IMR-90 (cell line): ENCODE data around the gene PRH1. TPM values are rescaled to one million over a fixed set of nuclear protein-coding genes. Genes with fewer than 3 reads are reported as not detected.

Source experiments
- ATAC-seq: fragments of 200-7000 bp; cut with Tn5 transposase; 2 replicates; pipeline ENCODE4 v1.9.1; 2020; ENCODE audit warnings: low read depth, mild to moderate bottlenecking, moderate library complexity
- BruUV-seq: library from RNA; stranded (reverse); fragments of 400-500 nt; replicated peaks from 2 replicates; lab custom pipeline; 2021; lab: Mats Ljungman, UMichigan
- CTCF ChIA-PET: fragments of 300-600 bp; formaldehyde crosslinking; extraction: SDS; loops from one replicate; lab custom pipeline; 2021; ENCODE audit warnings: antibody characterized with exemption; lab: Yijun Ruan, JAX
- POLR2A ChIA-PET: fragments of 300-600 bp; sonication (Branson Sonifier 250); formaldehyde crosslinking; loops from one replicate; lab custom pipeline; 2022; ENCODE audit warnings: antibody characterized with exemption; ENCODE audit not compliant: unreplicated experiment; lab: Charles Lee
- DNase-seq: peaks from one replicate; pipeline ENCODE4 v3.0.0; 2013
- H2AFZ ChIP-seq: replicated peaks from 2 replicates; pipeline ENCODE3; 2013; ENCODE audit warnings: low read length, mild to moderate bottlenecking; ENCODE audit not compliant: poor library complexity
- H2AK5ac ChIP-seq: 2 replicates; pipeline ENCODE4 v1.6.1; 2013; ENCODE audit warnings: low read depth, low read length, inconsistent platforms
- H2AK9ac ChIP-seq: replicated peaks from 2 replicates; pipeline ENCODE3; 2013; ENCODE audit warnings: mild to moderate bottlenecking, low read depth, low read length, moderate library complexity; ENCODE audit not compliant: poor library complexity
- H2BK120ac ChIP-seq: 2 replicates; pipeline ENCODE4 v1.6.1; 2013; ENCODE audit warnings: low read depth, low read length, inconsistent platforms
- H2BK15ac ChIP-seq: 3 replicates; pipeline ENCODE4 v1.6.1; 2013; ENCODE audit warnings: low read depth, low read length, inconsistent platforms
- H2BK20ac ChIP-seq: 2 replicates; pipeline ENCODE4 v1.6.1; 2013; ENCODE audit warnings: low read depth, mild to moderate bottlenecking, inconsistent platforms, low read length, moderate library complexity
- H2BK5ac ChIP-seq: 2 replicates; pipeline ENCODE4 v1.6.1; 2013; ENCODE audit warnings: mild to moderate bottlenecking, low read depth, low read length, inconsistent platforms; ENCODE audit not compliant: poor library complexity, severe bottlenecking
- H3K14ac ChIP-seq: replicated peaks from 2 replicates; pipeline ENCODE4 v1.6.1; 2013; ENCODE audit warnings: low read depth, low read length, inconsistent platforms
- H3K18ac ChIP-seq: 2 replicates; pipeline ENCODE4 v1.6.1; 2013; ENCODE audit warnings: low read depth, low read length, control low read depth
- H3K23ac ChIP-seq: 2 replicates; pipeline ENCODE4 v1.6.1; 2013; ENCODE audit warnings: low read depth, low read length, inconsistent platforms
- H3K27ac ChIP-seq: 2 replicates; pipeline ENCODE4 v1.5.1; 2013; ENCODE audit warnings: mild to moderate bottlenecking, control low read depth, low read length; ENCODE audit not compliant: insufficient read depth
- H3K27me3 ChIP-seq: 2 replicates; pipeline ENCODE4 v1.6.1; 2013; ENCODE audit warnings: low read length; ENCODE audit not compliant: control insufficient read depth, insufficient read depth
- H3K36me3 ChIP-seq: 2 replicates; pipeline ENCODE4 v1.6.1; 2013; ENCODE audit warnings: low read length, mixed read lengths; ENCODE audit not compliant: control insufficient read depth, insufficient read depth
- H3K4ac ChIP-seq: 2 replicates; pipeline ENCODE4 v1.6.1; 2013; ENCODE audit warnings: low read depth, low read length, inconsistent platforms
- H3K4me1 ChIP-seq: 2 replicates; pipeline ENCODE4 v1.6.1; 2013; ENCODE audit warnings: low read length, mixed read lengths; ENCODE audit not compliant: control insufficient read depth, insufficient read depth
- H3K4me2 ChIP-seq: 2 replicates; pipeline ENCODE4 v1.6.1; 2013; ENCODE audit warnings: low read depth, mild to moderate bottlenecking, control low read depth, low read length, moderate library complexity
- H3K4me3 ChIP-seq: 2 replicates; pipeline ENCODE4 v1.5.1; 2013; ENCODE audit warnings: low read depth, mild to moderate bottlenecking, control low read depth, low read length, moderate library complexity; ENCODE audit not compliant: insufficient read depth
- H3K56ac ChIP-seq: 2 replicates; pipeline ENCODE4 v1.6.1; 2013; ENCODE audit warnings: low read length, inconsistent platforms; ENCODE audit not compliant: insufficient read depth; ENCODE audit errors: extremely low read depth
- H3K79me1 ChIP-seq, 2 experiments: 2 replicates each; pipeline ENCODE4 v1.6.1; 2013; ENCODE audit warnings: low read length in 2 of 2, inconsistent platforms in 1 of 2, low read depth in 1 of 2
- H3K9ac ChIP-seq: 2 replicates; pipeline ENCODE4 v1.6.1; 2013; ENCODE audit warnings: low read depth, low read length, control low read depth
- H3K9me1 ChIP-seq: 2 replicates; pipeline ENCODE4 v1.6.1; 2013; ENCODE audit warnings: low read length, inconsistent platforms; ENCODE audit not compliant: insufficient read depth
- H3K9me3 ChIP-seq: 2 replicates; pipeline ENCODE4 v1.6.1; 2013; ENCODE audit warnings: low read length; ENCODE audit not compliant: control insufficient read depth, insufficient read depth
- H4K20me1 ChIP-seq: 2 replicates; pipeline ENCODE4 v1.6.1; 2013; ENCODE audit warnings: low read length, inconsistent platforms; ENCODE audit not compliant: insufficient read depth
- H4K5ac ChIP-seq: 2 replicates; pipeline ENCODE4 v1.6.1; 2013; ENCODE audit warnings: mild to moderate bottlenecking, low read depth, low read length, control low read depth
- H4K8ac ChIP-seq, 2 experiments: 2 replicates each; pipeline ENCODE4 v1.6.1; 2013; ENCODE audit warnings: low read depth in 2 of 2, low read length in 2 of 2, control low read depth in 1 of 2, inconsistent platforms in 1 of 2
- H4K91ac ChIP-seq: 2 replicates; pipeline ENCODE4 v1.6.1; 2013; ENCODE audit warnings: low read depth, low read length, inconsistent platforms; ENCODE audit not compliant: insufficient read depth
- BHLHE40 ChIP-seq: fragments of 150-350 bp; IDR thresholded peaks from 2 replicates; pipeline ENCODE4 v1.6.1; 2016; ENCODE audit warnings: mild to moderate bottlenecking, low read depth, low read length
- CEBPB ChIP-seq: IDR thresholded peaks from 2 replicates; pipeline ENCODE4 v1.6.1; 2012; ENCODE audit warnings: low read depth, low read length, improper control_type of control experiment
- CHD1 ChIP-seq: IDR thresholded peaks from 2 replicates; pipeline ENCODE4 v1.6.1; 2012; ENCODE audit warnings: low read depth, low read length, improper control_type of control experiment
- FOS ChIP-seq: fragments of 150-350 bp; IDR thresholded peaks from 2 replicates; pipeline ENCODE4 v1.6.1; 2016; ENCODE audit warnings: low read depth, low read length
- MAFK ChIP-seq: IDR thresholded peaks from 2 replicates; pipeline ENCODE4 v1.6.1; 2012; ENCODE audit warnings: low read depth, low read length, improper control_type of control experiment
- MAZ ChIP-seq: IDR thresholded peaks from 2 replicates; pipeline ENCODE4 v1.6.1; 2012; ENCODE audit warnings: low read depth, mild to moderate bottlenecking, low read length, improper control_type of control experiment, moderate library complexity, borderline replicate concordance
- MXI1 ChIP-seq: IDR thresholded peaks from 2 replicates; pipeline ENCODE4 v1.6.1; 2012; ENCODE audit warnings: low read depth, mild to moderate bottlenecking, low read length, moderate library complexity, borderline replicate concordance
- NFE2L2 ChIP-seq: fragments of 150-350 bp; IDR thresholded peaks from 2 replicates; pipeline ENCODE4 v1.6.1; 2016; ENCODE audit warnings: low read depth, mild to moderate bottlenecking, low read length
- POLR2A ChIP-seq: IDR thresholded peaks from 2 replicates; pipeline ENCODE4 v1.6.1; 2012; ENCODE audit warnings: mild to moderate bottlenecking, low read depth, low read length
- RAD21 ChIP-seq: IDR thresholded peaks from 2 replicates; pipeline ENCODE4 v1.6.1; 2012; ENCODE audit warnings: low read length, improper control_type of control experiment
- RCOR1 ChIP-seq: IDR thresholded peaks from 2 replicates; pipeline ENCODE4 v1.6.1; 2012; ENCODE audit warnings: mild to moderate bottlenecking, low read length, improper control_type of control experiment; ENCODE audit not compliant: insufficient replicate concordance
- RFX5 ChIP-seq: IDR thresholded peaks from 2 replicates; pipeline ENCODE4 v1.8.0; 2012; ENCODE audit warnings: low read depth, mild to moderate bottlenecking, low read length, moderate library complexity
- SMC3 ChIP-seq: fragments of 150-350 bp; IDR thresholded peaks from 2 replicates; pipeline ENCODE4 v1.6.1; 2016; ENCODE audit warnings: low read depth, mild to moderate bottlenecking, antibody characterized with exemption, low read length, moderate library complexity
- USF2 ChIP-seq: fragments of 150-350 bp; IDR thresholded peaks from 2 replicates; pipeline ENCODE4 v1.6.1; 2017; ENCODE audit warnings: mild to moderate bottlenecking, antibody characterized with exemption, low read length, low read depth
- WGBS, 2 experiments: methylation state at CpG; one replicate each; pipeline versions ENCODE4 v1.1.5 to v1.1.7; 2013; ENCODE audit warnings: missing lambda C conversion rate in 2 of 2; ENCODE audit not compliant: insufficient read length in 1 of 2; ENCODE audit errors: extremely low coverage in 2 of 2; 5-methylcytosine and 5-hydroxymethylcytosine counted together
- dilution Hi-C: fragments of 300-500 bp; cut with HindIII; formaldehyde crosslinking; loops from one replicate; pipeline ENCODE4 v1.14.3; 2018; ENCODE audit warnings: low sequenced_read_pairs; ENCODE audit not compliant: unreplicated experiment
- in situ Hi-C: fragments of 300-500 bp; cut with MboI; formaldehyde crosslinking; loops from 3 replicates; pipeline ENCODE4 v1.14.3; 2019; ENCODE audit warnings: low sequenced_read_pairs, inconsistent platforms, mixed read lengths
- intact Hi-C: fragments of 100-400 bp; cut with micrococcal nuclease; formaldehyde crosslinking; loops from 2 replicates; pipeline ENCODE4 v1.10.0; 2022
- polyA plus RNA-seq, 3 experiments: library from polyadenylated mRNA; depleted of rRNA; stranded (reverse); fragments of >200 nt; gene quantifications; 2 replicates each; pipeline ENCODE4 v1.2.3, GENCODE V29; 2012; ENCODE audit warnings: low replicate concordance in 1 of 3
- total RNA-seq: library from RNA; depleted of rRNA; stranded (reverse); fragments of >200 nt; gene quantifications from 2 replicates; pipeline ENCODE4 v1.2.3, GENCODE V29; 2012
- TF ChIP-seq, protein P1 (sequence below): conservative IDR thresholded peaks from 2 replicates; pipeline ENCODE4 v1.5.1; 2012; ENCODE audit warnings: mild to moderate bottlenecking, low read depth, low read length, improper control_type of control experiment
- TF ChIP-seq, protein P2 (sequence below): fragments of 150-350 bp; IDR thresholded peaks from 2 replicates; pipeline ENCODE4 v1.6.1; 2016; ENCODE audit warnings: low read depth, mild to moderate bottlenecking, low read length, moderate library complexity, borderline replicate concordance

The PRH1 gene
- total and polyA plus RNA-seq, 2 of the 4 experiments (the other 2 are of a cell fraction): 3.0 to 18.8 TPM

DNA sequence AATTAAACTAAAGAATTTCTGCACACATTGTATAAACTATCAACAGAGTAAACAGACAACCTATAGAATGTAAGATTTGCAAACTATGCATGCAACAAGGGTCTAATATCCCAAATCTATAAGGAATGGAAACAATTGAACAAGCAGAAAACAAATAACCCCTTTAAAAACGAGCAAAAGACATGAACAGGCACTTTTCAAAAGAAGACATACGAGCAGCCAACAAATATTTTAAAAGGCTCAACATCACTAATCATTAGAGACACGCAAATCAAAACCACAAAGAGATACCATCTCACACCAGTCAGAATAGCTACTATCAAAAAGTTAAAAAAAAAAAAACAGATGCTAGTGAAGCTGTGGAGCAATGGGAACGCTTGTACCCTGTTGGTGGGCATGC, 20.6 kb upstream of the PRH1 start:
- no peak overlapping the region for H4K8ac ChIP-seq
- no peak for TF ChIP-seq FOS
- TF ChIP-seq NFE2L2: no peak
- TF ChIP-seq CEBPB: no peak
- TF ChIP-seq POLR2A: no peak
- TF ChIP-seq RFX5: no peak
- TF ChIP-seq SMC3: no peak
- no peak for TF ChIP-seq USF2
- no peak for TF ChIP-seq MAFK
- TF ChIP-seq MAZ: no peak
- TF ChIP-seq RAD21: no peak
- no peak for TF ChIP-seq CHD1
- TF ChIP-seq, protein P1, sequence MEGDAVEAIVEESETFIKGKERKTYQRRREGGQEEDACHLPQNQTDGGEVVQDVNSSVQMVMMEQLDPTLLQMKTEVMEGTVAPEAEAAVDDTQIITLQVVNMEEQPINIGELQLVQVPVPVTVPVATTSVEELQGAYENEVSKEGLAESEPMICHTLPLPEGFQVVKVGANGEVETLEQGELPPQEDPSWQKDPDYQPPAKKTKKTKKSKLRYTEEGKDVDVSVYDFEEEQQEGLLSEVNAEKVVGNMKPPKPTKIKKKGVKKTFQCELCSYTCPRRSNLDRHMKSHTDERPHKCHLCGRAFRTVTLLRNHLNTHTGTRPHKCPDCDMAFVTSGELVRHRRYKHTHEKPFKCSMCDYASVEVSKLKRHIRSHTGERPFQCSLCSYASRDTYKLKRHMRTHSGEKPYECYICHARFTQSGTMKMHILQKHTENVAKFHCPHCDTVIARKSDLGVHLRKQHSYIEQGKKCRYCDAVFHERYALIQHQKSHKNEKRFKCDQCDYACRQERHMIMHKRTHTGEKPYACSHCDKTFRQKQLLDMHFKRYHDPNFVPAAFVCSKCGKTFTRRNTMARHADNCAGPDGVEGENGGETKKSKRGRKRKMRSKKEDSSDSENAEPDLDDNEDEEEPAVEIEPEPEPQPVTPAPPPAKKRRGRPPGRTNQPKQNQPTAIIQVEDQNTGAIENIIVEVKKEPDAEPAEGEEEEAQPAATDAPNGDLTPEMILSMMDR: no peak
- TF ChIP-seq, protein P2, sequence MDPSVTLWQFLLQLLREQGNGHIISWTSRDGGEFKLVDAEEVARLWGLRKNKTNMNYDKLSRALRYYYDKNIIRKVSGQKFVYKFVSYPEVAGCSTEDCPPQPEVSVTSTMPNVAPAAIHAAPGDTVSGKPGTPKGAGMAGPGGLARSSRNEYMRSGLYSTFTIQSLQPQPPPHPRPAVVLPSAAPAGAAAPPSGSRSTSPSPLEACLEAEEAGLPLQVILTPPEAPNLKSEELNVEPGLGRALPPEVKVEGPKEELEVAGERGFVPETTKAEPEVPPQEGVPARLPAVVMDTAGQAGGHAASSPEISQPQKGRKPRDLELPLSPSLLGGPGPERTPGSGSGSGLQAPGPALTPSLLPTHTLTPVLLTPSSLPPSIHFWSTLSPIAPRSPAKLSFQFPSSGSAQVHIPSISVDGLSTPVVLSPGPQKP: no peak
- TF ChIP-seq RCOR1: no peak
- TF ChIP-seq BHLHE40: no peak
- no peak for TF ChIP-seq MXI1
- no CpG with 5 or more reads among the region's 4 CpGs for WGBS, 2 experiments

More for the DNA sequence above, 20.6 kb upstream of the PRH1 start:
- Histone ChIP-seq H2BK5ac (no peak overlapping the region), H3K4me2 (no peak overlapping the region), H3K18ac (no peak overlapping the region), H2AK5ac (no peak overlapping the region), H3K4ac (no peak overlapping the region), H3K79me1 (peaks cover 0 to 7% of the 10 kb centered on the region in 2 experiments; a peak in 1 of 4 replicates), H4K20me1 (no peaks in the 10 kb centered on the region), H2AFZ (no peak overlapping the region), H3K23ac (no peak overlapping the region), H3K27me3 (no peaks in the 10 kb centered on the region), H3K9ac (no peak overlapping the region), H3K9me3 (no peaks in the 10 kb centered on the region), H3K56ac (no peak overlapping the region), H2AK9ac (no peak overlapping the region), H2BK15ac (no peak overlapping the region), H3K4me1 (no peaks in the 10 kb centered on the region), H3K14ac (no peak overlapping the region), H4K91ac (no peak overlapping the region), H3K27ac (no peak overlapping the region), H3K9me1 (no peaks in the 10 kb centered on the region), H2BK120ac (no peak overlapping the region), H3K36me3 (no peaks in the 10 kb centered on the region), H3K4me3 (no peak overlapping the region), H4K5ac (no peak overlapping the region), H2BK20ac (no peak overlapping the region)
- intact Hi-C loops (no loop called here), dilution Hi-C loops (no loop called here), in situ Hi-C loops (no loop called here)
- BruUV-seq: no TSS peak
- CTCF ChIA-PET: no interaction called here
- no peak for ATAC-seq
- POLR2A ChIA-PET: no interaction called here
- no peak for DNase-seq
